T-helper 9 cell (primary cell): ENCODE measurements around the gene UCN2.
"Not testable (repeated sequence)": the region's sequence is repeated elsewhere in the genome, so short reads cannot be mapped to it uniquely, and the experiment has no call there.

Experiments used
- DNase-seq: peaks from one replicate; pipeline ENCODE4 v3.0.0-alpha.2; 2020

Gene UCN2

GRCh38 chr3:48560648-48561018 is 2.9 kb downstream of the UCN2 start:
- no peak for DNase-seq

DNA sequence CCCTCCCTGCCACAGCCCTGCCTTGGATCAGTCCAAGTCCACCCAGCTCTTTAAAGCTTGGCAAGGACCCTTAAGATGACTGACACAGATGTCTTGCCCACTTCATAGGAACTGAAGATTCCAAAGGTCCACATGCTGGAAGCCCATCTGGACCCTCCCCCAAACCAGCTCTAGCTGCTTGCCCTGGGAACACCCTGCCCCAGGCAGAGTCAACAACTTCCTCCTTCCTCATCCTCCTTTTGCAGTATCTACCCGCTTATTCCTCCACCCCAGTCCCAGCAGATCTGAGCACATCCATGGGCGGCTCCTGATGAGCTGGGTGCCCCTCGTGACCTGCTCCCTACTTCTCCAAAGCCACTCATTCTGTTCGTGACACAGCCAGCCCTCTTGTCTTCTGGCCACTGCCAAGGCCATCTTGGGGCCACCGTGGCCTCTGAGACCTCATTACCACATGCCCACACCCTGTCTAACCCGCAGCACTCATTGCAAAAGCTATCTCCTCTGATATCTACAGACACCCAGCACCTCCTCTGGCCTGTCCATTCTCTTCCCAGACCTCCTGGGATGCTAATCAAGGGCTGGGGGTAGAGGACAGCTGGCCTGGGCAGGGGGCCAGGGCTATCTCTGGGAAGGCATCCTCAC is 5.0 kb downstream of the UCN2 start:
- no peak for DNase-seq

DNA sequence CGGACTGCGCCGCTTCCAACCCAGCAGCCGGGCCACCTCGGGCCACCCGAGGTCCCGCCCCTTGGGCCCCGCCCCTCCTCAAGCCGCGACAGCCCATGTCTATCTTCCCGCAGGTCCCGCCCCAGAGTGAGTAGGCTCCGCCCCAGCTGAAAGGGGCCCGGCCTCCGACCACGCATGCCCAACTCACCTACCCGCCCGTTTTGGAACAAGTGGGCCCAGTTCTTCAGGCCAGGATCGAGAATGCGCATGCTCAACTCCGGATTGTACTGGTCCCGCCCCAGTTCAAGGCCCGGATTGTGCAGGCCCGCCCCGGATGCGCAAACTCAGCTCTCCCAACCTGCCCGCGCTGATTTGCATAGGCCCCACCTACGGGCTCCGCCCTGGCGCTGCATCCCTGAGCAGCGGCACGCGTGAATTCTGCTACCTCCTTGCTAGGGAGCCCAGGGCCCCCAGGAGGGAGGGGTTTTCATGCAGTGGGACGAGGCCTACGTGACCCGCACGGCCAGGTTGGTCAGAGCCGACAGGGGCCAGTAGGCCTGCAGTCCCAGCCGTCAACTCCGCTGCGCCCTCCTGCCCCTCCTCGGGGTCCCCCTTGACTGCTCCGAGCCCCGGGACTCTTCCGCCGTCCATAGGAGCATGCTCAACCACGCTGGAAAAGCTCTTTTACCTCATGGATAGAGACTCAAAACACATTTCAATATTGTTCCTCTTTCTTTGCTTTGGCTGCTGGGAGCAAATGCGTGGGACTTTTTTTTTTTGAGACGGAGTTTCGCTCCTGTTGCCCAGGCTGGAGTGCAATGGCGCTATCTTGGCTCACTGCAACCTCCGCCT is 6.6 kb downstream of the UCN2 start, which contains the start of gene PFKFB4:
TSS of gene PFKFB4 (minus strand) at position 8 of the 831 bp plus-strand sequence. CDS start 26 bp downstream, outside the sequence.
- DNase-seq = peak; percentile 98

GRCh38 chr3:48555949-48556795 is 7.4 kb downstream of the UCN2 start:
- no peak for DNase-seq

DNA sequence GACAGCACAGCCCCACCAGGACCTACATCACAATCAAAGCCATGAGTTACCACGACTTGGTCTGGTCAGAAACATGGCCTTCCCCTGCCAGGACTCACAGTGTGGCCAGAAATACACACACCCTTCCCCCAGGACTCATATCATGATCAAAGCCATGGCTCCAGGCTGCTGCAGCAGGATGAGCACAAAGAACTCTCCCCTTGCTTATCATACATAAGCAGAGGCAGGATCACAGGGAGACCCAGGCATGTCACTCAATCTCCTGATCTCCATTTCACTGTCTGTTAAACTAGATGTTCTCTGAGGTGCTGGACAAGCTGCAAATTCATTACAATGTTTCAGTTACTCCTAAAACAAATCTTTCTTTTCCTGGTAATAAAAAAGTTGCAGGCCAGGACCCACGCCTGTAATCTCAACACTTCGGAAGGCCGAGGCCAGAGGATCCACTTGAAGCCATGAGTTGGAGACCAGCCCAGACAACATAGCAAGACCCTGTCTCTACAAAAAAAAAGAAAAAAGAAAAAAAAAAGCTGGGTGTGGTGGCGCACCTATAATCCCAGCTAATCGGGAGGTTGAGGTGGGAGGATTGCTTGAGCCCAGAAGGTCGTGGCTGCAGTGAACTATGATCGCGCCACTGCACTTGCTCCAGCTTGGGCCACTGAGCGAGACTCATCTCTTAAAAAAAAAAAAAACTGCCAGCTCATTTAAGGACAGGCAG is 8.2 kb downstream of the UCN2 start:
- no peak for DNase-seq

DNA sequence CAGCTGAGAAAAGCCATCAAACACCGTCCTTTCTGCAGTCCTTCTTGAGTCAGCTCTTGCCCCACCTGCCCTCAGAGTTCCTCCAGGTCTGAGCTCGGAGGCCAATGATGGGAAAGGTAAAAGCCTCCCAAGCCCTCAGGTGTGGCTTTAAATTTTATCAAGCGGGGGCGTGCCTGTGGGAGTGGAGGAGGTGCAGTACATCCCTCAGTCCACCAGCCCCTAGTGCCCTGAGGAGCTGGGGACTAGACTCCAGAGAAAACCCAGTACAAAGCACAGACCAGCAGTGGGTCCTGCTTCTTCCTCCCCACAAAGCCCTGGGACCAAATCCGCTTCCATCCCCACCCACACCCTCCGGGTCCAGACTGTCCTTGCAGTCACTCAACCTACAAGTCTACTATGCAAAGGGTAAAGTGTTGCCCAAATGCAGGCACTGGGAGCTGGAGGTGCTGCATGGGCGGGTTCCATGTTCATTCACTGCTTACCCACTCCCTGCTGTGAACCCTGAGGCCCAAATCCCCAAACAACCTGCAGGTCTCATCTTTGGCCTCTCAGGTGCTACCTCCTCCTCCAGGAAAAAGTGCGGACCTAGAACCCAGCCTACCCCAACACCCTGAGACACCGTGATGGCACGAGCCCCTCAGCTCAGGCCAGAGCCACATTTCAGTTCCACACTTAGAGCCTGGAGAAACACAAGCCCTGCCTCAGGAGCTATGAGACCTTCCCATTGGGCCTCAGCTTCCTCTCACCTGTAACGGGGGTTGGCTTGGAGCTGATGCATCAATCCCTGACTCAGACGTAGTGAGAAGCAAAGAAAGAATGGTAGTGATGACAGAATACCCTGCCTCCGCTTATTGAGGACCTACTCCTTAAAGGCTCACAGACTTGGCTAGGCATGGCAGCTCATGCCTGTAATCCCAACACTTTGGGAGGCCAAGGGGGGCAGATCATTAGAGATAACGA is 9.4 kb downstream of the UCN2 start:
- DNase-seq = no peak

DNA sequence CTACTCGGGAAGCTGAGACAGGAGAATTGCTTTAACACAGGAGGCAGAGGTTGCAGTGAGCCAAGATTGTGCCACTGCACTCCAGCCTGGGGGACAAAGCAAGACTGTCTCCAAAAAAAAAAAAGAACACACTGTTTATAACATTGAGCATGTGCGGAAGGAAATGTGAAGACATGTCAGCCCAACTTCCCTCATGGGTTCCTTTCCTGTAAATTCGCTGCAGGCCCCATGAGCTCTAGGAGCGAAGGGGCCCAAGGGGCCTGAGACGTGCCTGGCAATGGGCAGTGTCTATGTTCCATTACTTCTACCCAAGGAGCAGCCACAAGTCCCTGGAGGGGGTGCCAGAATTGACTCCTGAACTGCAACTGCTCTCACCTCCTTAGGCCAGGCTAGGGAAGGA is 10.2 kb downstream of the UCN2 start:
- DNase-seq = no peak

DNA sequence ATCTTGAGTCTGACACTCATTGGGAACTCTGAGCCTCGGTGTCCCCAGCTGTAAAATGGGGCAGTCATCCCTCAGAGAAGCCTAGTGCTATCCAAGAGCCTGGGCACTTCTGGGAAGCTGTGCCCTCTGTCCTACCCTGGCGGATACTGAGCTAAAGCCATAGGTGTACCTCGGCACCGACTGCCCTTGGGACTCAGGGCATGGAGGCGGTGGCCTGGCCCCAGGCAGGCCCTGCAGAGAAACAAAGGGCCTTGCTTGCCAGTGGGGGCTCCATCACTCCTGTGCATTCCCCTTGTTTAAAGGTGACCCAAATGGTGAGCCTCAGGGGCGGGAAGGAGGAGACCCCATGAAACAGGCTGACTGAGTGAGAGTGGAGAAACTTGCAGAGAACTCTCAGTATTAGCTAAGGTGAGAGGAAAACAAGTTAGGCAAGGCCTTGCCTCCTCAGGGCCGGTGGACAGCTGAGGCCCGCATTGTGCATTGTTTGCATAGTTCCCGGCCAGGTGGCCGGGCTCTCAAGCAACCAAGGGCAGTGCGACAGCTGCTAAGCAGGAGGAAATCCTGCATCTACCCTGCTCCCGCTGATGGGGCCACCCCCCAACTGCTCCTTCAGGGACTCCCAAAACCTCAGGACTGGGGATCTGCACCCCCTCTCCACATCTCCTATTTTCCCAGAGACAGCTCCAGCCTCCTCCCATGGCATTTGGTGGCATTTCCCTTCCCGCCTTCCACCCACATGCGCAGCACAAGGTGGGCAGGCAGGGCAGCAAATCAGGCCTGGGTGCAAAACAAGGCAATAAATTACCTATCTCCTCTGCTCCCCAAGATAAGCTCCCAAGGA is 11.2 kb downstream of the UCN2 start:
- no peak for DNase-seq

- DNase-seq = not testable (repeated sequence)
Measured at GRCh38 chr3:48551651-48552050, 11.9 kb downstream of the UCN2 start.

GRCh38 chr3:48548729-48549705 is 14.6 kb downstream of the UCN2 start:
- DNase-seq = peak; percentile 79

- no peak for DNase-seq
Measured at GRCh38 chr3:48548126-48548525, 15.5 kb downstream of the UCN2 start.

DNA sequence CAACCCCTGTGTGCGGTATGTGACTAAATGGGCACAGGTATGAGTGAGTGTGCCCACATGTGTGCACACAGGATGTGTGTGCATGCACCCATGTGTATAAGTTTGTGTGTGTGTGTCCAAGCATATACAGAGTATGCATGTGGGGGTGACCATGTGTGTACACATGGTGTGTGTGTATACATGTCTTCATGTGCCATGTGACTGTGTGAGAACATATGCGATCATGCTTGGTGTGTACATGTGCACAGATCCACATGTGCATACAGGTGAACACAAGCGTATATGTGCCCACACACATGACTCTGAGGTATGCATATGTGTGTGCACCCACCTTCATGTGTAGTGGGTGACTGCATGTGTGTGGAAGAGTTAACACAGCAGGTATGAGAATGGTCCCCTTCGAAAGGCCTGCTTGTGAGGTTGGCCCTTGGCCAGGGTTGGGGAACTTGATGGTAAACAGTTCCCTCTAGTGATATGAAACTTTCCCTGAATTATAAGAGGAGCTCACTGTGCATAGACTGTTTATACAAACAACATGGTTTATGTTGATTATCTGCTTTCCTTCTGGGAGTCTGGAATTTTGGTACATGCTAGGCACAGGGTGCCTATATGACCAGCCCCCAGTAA is 17.3 kb downstream of the UCN2 start:
- no peak for DNase-seq

DNA sequence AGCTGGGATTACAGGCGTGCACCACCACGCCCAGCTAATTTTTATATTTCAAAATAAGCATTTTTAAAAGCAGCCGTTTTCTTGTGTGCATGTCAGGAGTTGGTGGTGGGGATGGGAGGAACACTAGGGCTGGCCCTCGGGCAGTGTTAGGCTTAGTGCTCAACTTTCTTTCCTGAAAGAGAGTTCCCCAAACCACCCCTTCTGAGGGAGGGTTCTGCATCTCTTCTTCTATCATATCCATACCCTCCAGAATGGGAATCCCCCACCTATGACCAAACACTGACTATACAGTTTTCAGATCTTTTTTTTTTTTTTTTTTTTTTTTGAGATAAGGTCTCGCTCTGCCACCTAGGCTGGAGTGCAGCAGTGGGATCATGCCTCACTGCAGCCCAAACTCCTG is 19.4 kb downstream of the UCN2 start:
- no peak for DNase-seq

DNA sequence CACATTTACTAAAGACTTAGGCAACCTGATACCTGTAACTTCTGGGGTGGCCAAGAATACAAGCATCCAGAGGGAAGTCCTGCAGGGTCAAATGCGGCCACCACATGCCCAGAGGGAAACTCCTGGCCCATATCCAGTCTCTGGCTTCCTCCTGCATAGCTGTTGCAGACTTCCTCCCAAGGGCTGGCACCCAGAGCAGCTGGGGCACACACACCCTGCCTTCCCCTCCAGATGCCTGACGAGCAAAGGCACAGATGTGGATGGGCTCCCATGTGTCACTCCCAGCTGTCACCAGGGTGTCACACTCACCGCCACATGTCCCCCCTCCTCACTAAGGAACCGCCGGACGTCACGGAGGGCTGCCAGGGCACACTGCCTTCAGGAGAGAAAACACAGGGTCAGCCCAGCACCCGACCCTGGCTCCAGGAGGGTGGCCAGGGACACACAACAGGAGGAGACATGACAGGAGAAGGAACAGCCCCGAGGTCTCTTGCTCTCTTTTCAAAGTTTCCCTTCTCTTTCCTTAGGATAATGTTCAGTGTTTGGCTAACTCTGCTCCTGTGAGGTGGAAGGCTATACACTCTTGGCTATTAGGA is 20.2 kb downstream of the UCN2 start:
- DNase-seq = no peak

GRCh38 chr3:48538451-48538850 is 25.1 kb downstream of the UCN2 start:
- DNase-seq = no peak

- DNase-seq = no peak
Measured at GRCh38 chr3:48536785-48537184, 26.8 kb downstream of the UCN2 start.

GRCh38 chr3:48536116-48536515 is 27.5 kb downstream of the UCN2 start:
- DNase-seq = no peak

GRCh38 chr3:48535578-48535977 is 28.0 kb downstream of the UCN2 start:
- DNase-seq = no peak
